NT2/D1 (cell line): ENCODE measurements around the gene CACNA1E.

ENCODE experiments used
- SUZ12 ChIP-seq: IDR thresholded peaks from 2 replicates; pipeline ENCODE4 v1.6.1; 2011; ENCODE audit not compliant: insufficient read length, insufficient read depth; ENCODE audit errors: extremely low read depth
- YY1 ChIP-seq: IDR thresholded peaks from 2 replicates; pipeline ENCODE4 v1.6.1; 2011; ENCODE audit not compliant: insufficient read length, insufficient read depth
- ZNF274 ChIP-seq: IDR thresholded peaks from 2 replicates; pipeline ENCODE4 v1.6.1; 2011; ENCODE audit warnings: mild to moderate bottlenecking, low read depth, low read length

DNA sequence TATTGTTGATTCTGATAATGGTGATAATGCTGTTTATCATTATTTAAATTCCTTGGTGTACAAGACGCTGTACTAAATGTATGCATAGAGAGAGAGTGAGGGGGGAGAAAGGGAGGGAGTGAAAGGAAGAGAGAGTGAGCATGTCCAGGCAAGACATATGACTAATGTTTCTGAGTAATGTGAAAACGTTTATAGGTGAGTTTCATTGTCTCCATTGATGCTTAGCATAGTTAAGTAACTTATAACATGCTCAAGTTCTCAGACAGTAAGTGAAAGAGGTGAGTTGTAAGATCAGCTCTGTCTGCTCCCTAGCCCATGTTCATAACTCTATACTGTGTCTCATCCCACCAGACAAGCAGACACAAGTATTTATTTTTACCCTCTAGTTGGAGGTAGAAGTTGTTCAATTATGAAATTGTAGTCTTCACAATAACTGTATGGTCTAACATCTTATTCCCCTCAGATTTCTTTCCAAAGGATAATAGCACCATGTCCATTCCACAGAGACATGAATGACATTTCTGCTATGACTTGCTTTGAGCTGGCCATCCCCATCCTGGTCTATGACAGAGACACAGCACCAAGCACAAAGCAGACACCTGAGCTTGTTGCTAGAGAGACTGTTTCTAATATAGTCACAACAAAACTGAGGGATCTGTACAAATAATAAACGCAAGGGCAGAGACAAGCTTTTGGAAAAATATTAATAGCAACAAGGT, 285.1 kb downstream of the CACNA1E start:
- TF ChIP-seq ZNF274 (no peak), YY1 (no peak), SUZ12 (no peak)
